K562 (cell line): ENCODE measurements around the gene TBRG1. TPM values are rescaled to one million over a fixed set of nuclear protein-coding genes. Genes with fewer than 3 reads are reported as not detected.

Experiments
- FOXA1 ChIP-seq: fragments of 450-650 bp; IDR thresholded peaks from 2 replicates; pipeline ENCODE4 v1.6.1; 2016; ENCODE audit warnings: mild to moderate bottlenecking, borderline replicate concordance
- KLF13 ChIP-seq: fragments of 450-650 bp; IDR thresholded peaks from 2 replicates; pipeline ENCODE4 v1.6.1; 2016; ENCODE audit warnings: missing genetic modification characterization, low read depth, mild to moderate bottlenecking, missing compliant biosample characterization, moderate library complexity, borderline replicate concordance
- MEF2D ChIP-seq: conservative IDR thresholded peaks from 2 replicates; pipeline ENCODE4 v1.6.1; 2016; ENCODE audit warnings: low read depth, missing genetic modification characterization, missing compliant biosample characterization
- POLR3A ChIP-seq: IDR thresholded peaks from 2 replicates; pipeline ENCODE4 v1.6.1; 2011; ENCODE audit warnings: borderline replicate concordance, mild to moderate bottlenecking, moderate library complexity; ENCODE audit not compliant: insufficient read length, insufficient read depth; ENCODE audit errors: extremely low read depth
- RAD51 ChIP-seq: fragments of 450-650 bp; IDR thresholded peaks from 2 replicates; pipeline ENCODE4 v1.7.1; 2016; ENCODE audit warnings: low read depth, mild to moderate bottlenecking, borderline replicate concordance
- SMARCC2 ChIP-seq: fragments of 450-650 bp; IDR thresholded peaks from 2 replicates; pipeline ENCODE4 v1.6.1; 2017; ENCODE audit warnings: antibody characterized with exemption, moderate library complexity, mild to moderate bottlenecking, low read depth
- ZNF140 ChIP-seq: fragments of 250-450 bp; sonication (Bioruptor Pico); IDR thresholded peaks from 2 replicates; pipeline ENCODE4 v1.8.0; 2021; ENCODE audit warnings: moderate library complexity, mild to moderate bottlenecking, inconsistent platforms
- ZNF224 ChIP-seq: sonication (generic); formaldehyde crosslinking; IDR thresholded peaks from 2 replicates; pipeline ENCODE4 v1.8.0; 2022; ENCODE audit warnings: mild to moderate bottlenecking, missing genetic modification reagents
- ZNF436 ChIP-seq: fragments of 250-450, 450-650 bp; sonication (Bioruptor Pico); formaldehyde crosslinking; IDR thresholded peaks from 2 replicates; pipeline ENCODE4 v1.7.0; 2020; ENCODE audit warnings: mild to moderate bottlenecking
- ZNF668 ChIP-seq: fragments of 250-450 bp; sonication (Bioruptor Pico); IDR thresholded peaks from 2 replicates; pipeline ENCODE4 v1.8.0; 2022; ENCODE audit warnings: mild to moderate bottlenecking, inconsistent platforms
- polyA plus RNA-seq, 8 experiments: library from polyadenylated mRNA; depleted of rRNA in 4 of 8; stranded (reverse) in 5 of 8; unstranded in 3 of 8; fragments of >200 nt; fragmentation: Nextera tagmentation in 2 of 8; fragmentation: Illumina TruSeq in 1 of 8; extraction: Ambion mirVana in 2 of 8; extraction: Trizol in 1 of 8; gene quantifications; 2 replicates each; pipeline versions ENCODE4 v1.2.1 to v1.2.3, GENCODE V29; 2011 to 2014; ENCODE audit warnings: inconsistent platforms in 1 of 8, missing spikeins in 1 of 8
- total RNA-seq, 7 experiments: library from RNA; depleted of rRNA in 6 of 7; stranded (reverse); fragments of >200 nt in 6 of 7; fragmentation: Illumina TruSeq in 2 of 7; extraction: Trizol in 2 of 7; gene quantifications; 2 replicates each; pipeline versions ENCODE4 v1.2.1 to v1.2.3, GENCODE V29; 2011 to 2021; ENCODE audit warnings: low replicate concordance in 1 of 7
- TF ChIP-seq, protein P1 (sequence below): fragments of 450-650 bp; IDR thresholded peaks from 2 replicates; pipeline ENCODE4 v1.6.1; 2014; ENCODE audit warnings: low read depth, mild to moderate bottlenecking, moderate library complexity, borderline replicate concordance
- TF ChIP-seq, protein P2 (sequence below): fragments of 200-800 bp; sonication (Bioruptor generic); IDR thresholded peaks from 2 replicates; pipeline ENCODE4 v1.6.1; 2017; ENCODE audit warnings: missing genetic modification characterization, missing compliant biosample characterization
- TF ChIP-seq, protein P3 (sequence below), 2 experiments: fragments of 450-650 bp; formaldehyde crosslinking in 1 of 2; IDR thresholded peaks; 2 replicates each; pipeline versions ENCODE4 v1.4.0 to v1.6.1; 2014 to 2020; ENCODE audit warnings: mild to moderate bottlenecking in 2 of 2, borderline replicate concordance in 1 of 2, low read depth in 1 of 2
- TF ChIP-seq, protein P4 (sequence below): sonication (generic); formaldehyde crosslinking; IDR thresholded peaks from 2 replicates; pipeline ENCODE4 v1.8.0; 2022; ENCODE audit warnings: missing genetic modification reagents, mild to moderate bottlenecking, borderline replicate concordance

TBRG1 gene
- total and polyA plus RNA-seq, 9 of the 15 experiments (the other 6 are each of a cell fraction or from before 2014, with no cell fraction given): 8.7 to 30.0 (median 20.2) TPM

DNA sequence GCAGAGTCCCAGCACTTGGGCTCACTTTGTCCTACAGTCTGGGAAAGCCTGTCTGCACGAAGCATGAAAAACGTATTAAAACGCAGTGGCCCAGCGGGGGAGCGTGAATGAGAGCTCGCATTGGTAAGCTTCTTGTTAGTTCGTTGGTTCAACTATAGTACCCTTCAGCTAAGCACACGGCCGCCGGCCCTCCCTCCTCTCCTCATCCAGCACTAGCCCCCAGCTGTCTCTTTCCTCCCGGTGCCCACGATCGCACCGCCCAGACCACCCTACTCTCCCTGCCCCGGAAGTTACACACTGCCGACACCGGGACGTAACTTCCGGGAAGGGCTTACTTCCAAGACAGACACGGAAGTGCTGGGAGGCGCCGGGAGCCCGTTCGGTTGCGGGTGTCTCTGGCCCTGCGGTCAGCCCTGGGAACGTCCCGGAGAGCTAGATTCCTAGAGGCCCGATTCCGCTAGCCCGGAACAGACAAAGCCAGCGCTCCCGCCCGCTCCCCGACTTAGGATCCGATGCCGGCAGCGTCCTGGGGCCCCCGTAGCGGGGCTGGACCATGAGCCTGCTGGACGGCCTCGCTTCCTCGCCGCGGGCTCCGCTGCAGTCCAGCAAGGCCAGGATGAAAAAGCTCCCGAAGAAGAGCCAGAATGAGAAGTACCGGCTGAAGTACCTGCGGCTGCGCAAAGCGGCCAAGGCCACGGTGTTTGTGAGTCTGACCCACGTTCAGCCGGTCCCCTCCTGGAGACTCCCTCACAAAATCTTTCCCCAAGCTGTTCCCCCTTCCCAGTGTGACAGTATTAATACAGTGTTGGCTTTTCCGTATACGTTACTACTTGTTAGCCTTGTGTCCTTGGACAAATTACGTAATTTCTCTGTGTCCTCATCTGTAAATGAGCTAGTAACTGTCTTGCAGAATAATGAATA, at the start of gene TBRG1 (continued):
- TF ChIP-seq, protein P1, sequence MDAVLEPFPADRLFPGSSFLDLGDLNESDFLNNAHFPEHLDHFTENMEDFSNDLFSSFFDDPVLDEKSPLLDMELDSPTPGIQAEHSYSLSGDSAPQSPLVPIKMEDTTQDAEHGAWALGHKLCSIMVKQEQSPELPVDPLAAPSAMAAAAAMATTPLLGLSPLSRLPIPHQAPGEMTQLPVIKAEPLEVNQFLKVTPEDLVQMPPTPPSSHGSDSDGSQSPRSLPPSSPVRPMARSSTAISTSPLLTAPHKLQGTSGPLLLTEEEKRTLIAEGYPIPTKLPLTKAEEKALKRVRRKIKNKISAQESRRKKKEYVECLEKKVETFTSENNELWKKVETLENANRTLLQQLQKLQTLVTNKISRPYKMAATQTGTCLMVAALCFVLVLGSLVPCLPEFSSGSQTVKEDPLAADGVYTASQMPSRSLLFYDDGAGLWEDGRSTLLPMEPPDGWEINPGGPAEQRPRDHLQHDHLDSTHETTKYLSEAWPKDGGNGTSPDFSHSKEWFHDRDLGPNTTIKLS: no peak
- TF ChIP-seq ZNF668 (CRISPR knock-in tag) (no peak), POLR3A (no peak), RAD51 (no peak), KLF13 (tag) (no peak), FOXA1 (no peak), ZNF224 (no peak), ZNF140 (CRISPR knock-in tag) (no peak), SMARCC2 (no peak), ZNF436 (CRISPR knock-in tag) (no peak), MEF2D (tag) (no peak)
- TF ChIP-seq, protein P2, sequence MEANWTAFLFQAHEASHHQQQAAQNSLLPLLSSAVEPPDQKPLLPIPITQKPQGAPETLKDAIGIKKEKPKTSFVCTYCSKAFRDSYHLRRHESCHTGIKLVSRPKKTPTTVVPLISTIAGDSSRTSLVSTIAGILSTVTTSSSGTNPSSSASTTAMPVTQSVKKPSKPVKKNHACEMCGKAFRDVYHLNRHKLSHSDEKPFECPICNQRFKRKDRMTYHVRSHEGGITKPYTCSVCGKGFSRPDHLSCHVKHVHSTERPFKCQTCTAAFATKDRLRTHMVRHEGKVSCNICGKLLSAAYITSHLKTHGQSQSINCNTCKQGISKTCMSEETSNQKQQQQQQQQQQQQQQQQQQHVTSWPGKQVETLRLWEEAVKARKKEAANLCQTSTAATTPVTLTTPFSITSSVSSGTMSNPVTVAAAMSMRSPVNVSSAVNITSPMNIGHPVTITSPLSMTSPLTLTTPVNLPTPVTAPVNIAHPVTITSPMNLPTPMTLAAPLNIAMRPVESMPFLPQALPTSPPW: peak; percentile 74; the same call in 1 of the 2 replicates
- TF ChIP-seq, protein P3, sequence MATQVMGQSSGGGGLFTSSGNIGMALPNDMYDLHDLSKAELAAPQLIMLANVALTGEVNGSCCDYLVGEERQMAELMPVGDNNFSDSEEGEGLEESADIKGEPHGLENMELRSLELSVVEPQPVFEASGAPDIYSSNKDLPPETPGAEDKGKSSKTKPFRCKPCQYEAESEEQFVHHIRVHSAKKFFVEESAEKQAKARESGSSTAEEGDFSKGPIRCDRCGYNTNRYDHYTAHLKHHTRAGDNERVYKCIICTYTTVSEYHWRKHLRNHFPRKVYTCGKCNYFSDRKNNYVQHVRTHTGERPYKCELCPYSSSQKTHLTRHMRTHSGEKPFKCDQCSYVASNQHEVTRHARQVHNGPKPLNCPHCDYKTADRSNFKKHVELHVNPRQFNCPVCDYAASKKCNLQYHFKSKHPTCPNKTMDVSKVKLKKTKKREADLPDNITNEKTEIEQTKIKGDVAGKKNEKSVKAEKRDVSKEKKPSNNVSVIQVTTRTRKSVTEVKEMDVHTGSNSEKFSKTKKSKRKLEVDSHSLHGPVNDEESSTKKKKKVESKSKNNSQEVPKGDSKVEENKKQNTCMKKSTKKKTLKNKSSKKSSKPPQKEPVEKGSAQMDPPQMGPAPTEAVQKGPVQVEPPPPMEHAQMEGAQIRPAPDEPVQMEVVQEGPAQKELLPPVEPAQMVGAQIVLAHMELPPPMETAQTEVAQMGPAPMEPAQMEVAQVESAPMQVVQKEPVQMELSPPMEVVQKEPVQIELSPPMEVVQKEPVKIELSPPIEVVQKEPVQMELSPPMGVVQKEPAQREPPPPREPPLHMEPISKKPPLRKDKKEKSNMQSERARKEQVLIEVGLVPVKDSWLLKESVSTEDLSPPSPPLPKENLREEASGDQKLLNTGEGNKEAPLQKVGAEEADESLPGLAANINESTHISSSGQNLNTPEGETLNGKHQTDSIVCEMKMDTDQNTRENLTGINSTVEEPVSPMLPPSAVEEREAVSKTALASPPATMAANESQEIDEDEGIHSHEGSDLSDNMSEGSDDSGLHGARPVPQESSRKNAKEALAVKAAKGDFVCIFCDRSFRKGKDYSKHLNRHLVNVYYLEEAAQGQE (IDR thresholded peaks at IDR 0.05; ENCODE audit: borderline replicate concordance): no peak
- TF ChIP-seq, protein P3 (CRISPR knock-in tag; IDR thresholded peaks at IDR 0.05; ENCODE audit: low read depth): no peak
- TF ChIP-seq, protein P4, sequence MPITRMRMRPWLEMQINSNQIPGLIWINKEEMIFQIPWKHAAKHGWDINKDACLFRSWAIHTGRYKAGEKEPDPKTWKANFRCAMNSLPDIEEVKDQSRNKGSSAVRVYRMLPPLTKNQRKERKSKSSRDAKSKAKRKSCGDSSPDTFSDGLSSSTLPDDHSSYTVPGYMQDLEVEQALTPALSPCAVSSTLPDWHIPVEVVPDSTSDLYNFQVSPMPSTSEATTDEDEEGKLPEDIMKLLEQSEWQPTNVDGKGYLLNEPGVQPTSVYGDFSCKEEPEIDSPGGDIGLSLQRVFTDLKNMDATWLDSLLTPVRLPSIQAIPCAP: no peak; the same call in 1 of the 2 replicates
